NCI-H446 (cell line): ENCODE data around the gene BAIAP2L1.
"Not testable (repeated sequence)": the region's sequence is repeated elsewhere in the genome, so short reads cannot be mapped to it uniquely, and the experiment has no call there.

Experiments
- DNase-seq, 2 experiments: peaks; one replicate each; lab custom pipeline; 2025; lab: John Stamatoyannopoulos, UW

BAIAP2L1 gene

GRCh38 chr7:98322331-98323270 lies 78.3 kb downstream of the BAIAP2L1 start:
- DNase-seq: no peak

- no peak for DNase-seq
These were observed 79.6 kb downstream of the BAIAP2L1 start for GRCh38 chr7:98321301-98321700.

GRCh38 chr7:98319176-98319575 lies 81.7 kb downstream of the BAIAP2L1 start:
- DNase-seq: no peak

- DNase-seq: no peak
These were observed 83.4 kb downstream of the BAIAP2L1 start for GRCh38 chr7:98317366-98318040.

GRCh38 chr7:98315994-98316527 lies 84.8 kb downstream of the BAIAP2L1 start:
- DNase-seq: not testable (repeated sequence)

DNA sequence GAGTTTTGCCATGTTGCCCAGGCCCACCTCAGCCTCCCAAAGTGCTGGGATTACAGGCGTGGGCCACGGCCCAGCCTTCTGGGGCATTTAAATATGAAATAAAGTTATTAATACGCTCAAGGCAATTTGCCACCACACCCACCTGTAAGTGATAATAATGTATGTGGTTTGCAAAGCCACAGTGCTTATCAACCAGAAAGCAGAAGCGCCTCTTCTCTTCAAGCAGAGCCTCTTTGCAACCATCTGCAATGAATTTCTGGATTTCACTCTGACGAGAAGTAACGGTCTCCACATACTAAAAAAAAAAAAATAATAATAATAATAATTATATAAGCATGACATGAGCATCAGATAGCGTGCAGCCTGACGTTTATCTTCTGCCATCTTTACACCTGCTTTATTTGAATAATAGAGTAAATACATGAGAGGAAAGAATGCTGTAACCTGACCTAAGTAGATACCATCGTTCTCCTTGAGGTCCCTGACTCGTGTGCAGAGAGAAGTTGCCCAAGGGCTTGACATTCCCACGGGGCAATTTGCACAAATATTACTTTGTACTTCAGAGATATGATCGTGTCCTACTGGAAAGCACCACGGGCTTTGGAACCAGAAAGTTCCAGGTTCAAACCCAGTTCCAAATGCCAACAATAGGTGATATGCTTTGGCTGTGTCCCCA lies 85.4 kb downstream of the BAIAP2L1 start:
- DNase-seq: no peak

GRCh38 chr7:98314469-98314868 lies 86.4 kb downstream of the BAIAP2L1 start:
- no peak for DNase-seq

GRCh38 chr7:98312201-98312600 lies 88.7 kb downstream of the BAIAP2L1 start:
- DNase-seq: no peak

DNA sequence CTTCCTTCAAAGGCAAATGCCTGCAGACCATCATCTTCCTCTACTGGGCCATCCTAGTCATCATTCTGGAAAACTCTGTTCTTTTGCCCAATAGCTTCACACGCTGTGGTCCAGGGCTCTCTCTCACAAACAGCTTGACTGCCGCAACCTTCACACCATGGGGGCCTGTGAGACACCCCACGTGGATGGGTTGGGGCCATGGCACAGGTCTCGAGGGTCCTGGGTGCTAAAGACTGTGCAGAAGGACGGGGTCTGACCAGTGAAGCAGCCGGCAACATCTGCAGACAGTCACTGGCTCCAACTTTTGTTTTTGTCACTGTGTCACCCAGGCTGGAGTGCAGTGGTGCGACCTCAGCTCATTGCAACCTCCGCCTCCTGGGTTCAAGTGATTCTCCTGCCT lies 91.3 kb downstream of the BAIAP2L1 start:
- no peak for DNase-seq

DNA sequence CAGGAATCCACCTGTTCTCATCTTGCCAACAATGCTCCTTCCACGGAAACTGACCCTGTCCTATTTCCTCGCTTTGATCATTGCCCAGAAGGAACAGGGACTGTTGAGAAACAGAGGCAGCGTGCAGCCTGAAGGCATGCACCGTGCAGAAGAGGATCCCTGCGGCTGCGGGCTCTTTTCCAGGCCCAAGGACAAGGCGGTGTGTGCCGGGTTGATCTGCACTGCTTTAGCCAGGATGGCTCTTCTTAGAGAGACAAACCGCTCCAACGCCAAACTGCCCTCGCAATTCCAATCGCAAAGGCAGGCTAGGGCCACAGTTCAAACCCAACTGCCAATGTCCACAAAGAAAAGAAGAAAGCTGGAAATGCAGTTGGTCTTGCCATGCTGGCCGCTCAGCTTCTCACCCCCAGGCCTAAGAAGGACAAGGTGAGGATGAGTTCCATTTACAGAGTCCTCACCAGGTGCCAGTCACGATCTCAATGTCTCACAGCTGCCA lies 92.9 kb downstream of the BAIAP2L1 start:
- DNase-seq: no peak

- no peak for DNase-seq
These were observed 94.8 kb downstream of the BAIAP2L1 start for GRCh38 chr7:98305951-98306535.

GRCh38 chr7:98303906-98304305 lies 97.0 kb downstream of the BAIAP2L1 start:
- no peak for DNase-seq

GRCh38 chr7:98303176-98303865 lies 97.6 kb downstream of the BAIAP2L1 start:
- no peak for DNase-seq

DNA sequence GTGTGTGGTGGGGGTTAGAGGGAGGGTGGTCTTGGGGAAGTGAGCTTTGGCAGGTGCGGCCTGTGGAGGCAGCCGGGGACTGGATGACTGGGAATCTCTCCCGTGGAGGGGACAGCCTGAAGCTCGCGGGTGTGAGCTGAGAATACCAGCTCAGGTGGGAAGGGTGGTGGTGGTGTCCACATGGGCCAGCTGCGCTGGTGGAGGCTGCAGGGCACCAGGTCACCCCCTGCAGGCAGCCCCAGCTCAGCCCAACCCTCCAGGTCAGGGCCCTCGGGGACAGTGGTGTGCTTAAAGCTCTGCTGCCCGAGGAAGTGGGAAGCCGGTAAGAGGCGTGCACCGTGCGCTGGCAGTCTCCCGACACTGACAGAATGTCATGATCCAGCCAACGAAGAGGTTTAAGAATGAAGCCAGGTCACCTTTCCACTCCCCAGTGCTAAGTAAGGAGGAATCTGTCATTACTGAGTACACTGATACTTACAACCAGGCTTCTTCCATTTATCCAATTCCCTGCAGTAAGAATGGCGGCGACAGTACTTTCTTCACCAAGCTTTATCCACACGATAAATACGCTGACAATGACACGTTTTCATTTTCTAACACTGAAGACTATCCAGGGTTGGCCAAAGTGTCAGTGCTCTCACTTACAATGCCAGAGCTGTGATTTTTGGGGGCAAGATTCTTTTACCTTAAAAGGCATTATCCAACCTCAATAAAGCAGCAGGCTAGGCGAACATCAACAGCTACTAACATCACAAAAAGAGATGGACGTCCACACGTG lies 99.0 kb downstream of the BAIAP2L1 start:
- DNase-seq: no peak

DNA sequence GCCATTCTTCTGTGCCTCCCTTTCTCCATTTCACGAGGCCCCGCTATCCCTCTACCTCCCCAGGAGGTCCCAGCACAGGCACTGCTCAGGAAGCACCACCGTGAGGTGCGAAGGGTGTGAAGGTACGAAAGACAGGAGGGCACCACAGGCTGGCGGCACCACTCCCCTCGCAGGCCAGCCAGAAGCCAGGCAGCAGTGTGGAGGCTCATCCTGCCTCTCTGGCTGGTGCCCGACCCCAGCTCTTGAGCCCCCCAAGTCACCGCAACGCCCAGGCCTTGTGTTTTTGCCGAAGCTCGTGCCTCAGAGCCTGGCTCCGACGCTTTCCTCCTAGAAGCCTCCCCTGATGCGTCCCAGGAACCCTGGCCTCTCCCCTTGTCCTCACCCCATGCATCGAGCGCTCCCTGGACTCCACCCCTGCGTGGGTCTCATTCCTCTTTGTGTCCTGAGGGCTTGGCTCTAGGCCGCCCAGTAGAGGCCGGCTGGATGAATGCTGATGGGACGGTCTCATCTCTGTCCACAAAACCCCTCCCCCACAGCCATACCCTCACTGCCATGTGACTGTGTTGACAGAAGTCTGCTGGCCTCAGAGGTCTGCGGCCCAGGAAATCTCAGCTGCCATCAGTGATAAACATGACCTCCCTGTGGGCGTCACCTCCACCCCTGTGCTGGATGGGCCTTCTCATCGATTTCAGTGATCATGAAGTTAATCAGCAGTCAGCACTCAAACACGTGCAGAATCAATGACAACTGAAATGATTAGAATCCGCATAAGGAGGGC lies 100.1 kb downstream of the BAIAP2L1 start:
- DNase-seq: no peak

- no peak for DNase-seq
These were observed 103.1 kb downstream of the BAIAP2L1 start for GRCh38 chr7:98297626-98298286.

- DNase-seq: no peak
These were observed 104.1 kb downstream of the BAIAP2L1 start for GRCh38 chr7:98296833-98297232.

DNA sequence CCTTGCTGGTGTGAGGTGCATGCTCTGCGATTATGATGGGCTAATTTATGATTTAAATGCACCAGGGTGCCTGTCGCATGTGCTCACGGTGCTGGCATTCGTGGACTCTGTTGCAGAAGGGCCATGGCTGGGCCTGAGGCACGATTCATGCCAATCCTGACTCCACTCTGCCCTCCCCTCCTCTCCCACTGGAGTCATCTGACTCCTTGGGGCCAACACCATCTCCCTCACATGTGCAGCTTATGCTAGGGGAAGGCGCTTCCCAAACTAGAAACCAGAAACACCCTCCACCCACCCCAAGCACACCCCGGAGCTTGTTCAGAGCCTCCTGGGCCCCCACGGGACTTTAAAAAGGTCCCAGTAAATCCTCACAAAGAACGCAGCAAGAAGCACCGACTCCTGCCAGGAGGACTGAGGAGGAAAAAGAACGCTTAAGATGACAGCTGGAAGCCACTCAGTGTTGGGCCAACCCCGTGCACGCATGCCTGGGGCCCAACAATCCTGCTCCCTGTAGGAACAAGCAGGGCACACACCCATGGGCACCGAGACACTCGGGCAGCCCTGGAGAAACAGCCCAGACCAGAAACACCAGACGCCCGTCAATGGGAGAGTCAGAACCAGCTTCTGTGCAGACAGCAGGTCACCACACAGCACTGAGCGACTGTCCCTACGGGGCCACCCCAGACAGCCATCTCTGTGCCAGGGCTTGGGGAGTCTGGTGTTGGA lies 105.3 kb downstream of the BAIAP2L1 start:
- no peak for DNase-seq
